K562 (cell line): Measurements from ENCODE around the gene GSS. TPM values are rescaled to one million over a fixed set of nuclear protein-coding genes. Genes with fewer than 3 reads are reported as not detected.

Source experiments
- HDAC3 ChIP-seq: fragments of 450-650 bp; IDR thresholded peaks from 2 replicates; pipeline ENCODE4 v1.6.1; 2018; ENCODE audit warnings: borderline replicate concordance, mild to moderate bottlenecking, moderate library complexity; ENCODE audit not compliant: partially characterized antibody
- MYBL2 ChIP-seq, 2 experiments: fragments of 450-650 bp in 1 of 2; sonication (generic) in 1 of 2; formaldehyde crosslinking in 1 of 2; IDR thresholded peaks; 2 replicates each; pipeline versions ENCODE4 v1.6.1 to v1.8.1; 2017 to 2022; ENCODE audit warnings: borderline replicate concordance in 1 of 2, inconsistent platforms in 1 of 2, low read depth in 1 of 2, mild to moderate bottlenecking in 1 of 2, missing genetic modification reagents in 1 of 2, moderate library complexity in 1 of 2
- NONO ChIP-seq, 2 experiments: fragments of 200-400 bp in 1 of 2; fragments of 450-650 bp in 1 of 2; formaldehyde crosslinking in 1 of 2; IDR thresholded peaks; 2 replicates each; pipeline ENCODE4 v1.6.1; 2017; ENCODE audit warnings: low read depth in 2 of 2, mild to moderate bottlenecking in 2 of 2, moderate library complexity in 2 of 2, low read length in 1 of 2
- RBM22 ChIP-seq: fragments of 200-400 bp; formaldehyde crosslinking; IDR thresholded peaks from 2 replicates; pipeline ENCODE4 v1.6.1; 2018; ENCODE audit warnings: low read length, low read depth; ENCODE audit not compliant: poor library complexity, severe bottlenecking
- SMARCE1 ChIP-seq: fragments of 450-650 bp; IDR thresholded peaks from 2 replicates; pipeline ENCODE4 v1.7.1; 2016; ENCODE audit warnings: mild to moderate bottlenecking
- ZBTB1 ChIP-seq: sonication (generic); formaldehyde crosslinking; IDR thresholded peaks from 2 replicates; pipeline ENCODE4 v1.8.1; 2023; ENCODE audit warnings: missing genetic modification reagents, low read depth, mild to moderate bottlenecking, borderline replicate concordance
- polyA plus RNA-seq, 8 experiments: library from polyadenylated mRNA; depleted of rRNA in 4 of 8; stranded (reverse) in 5 of 8; unstranded in 3 of 8; fragments of >200 nt; fragmentation: Nextera tagmentation in 2 of 8; fragmentation: Illumina TruSeq in 1 of 8; extraction: Ambion mirVana in 2 of 8; extraction: Trizol in 1 of 8; gene quantifications; 2 replicates each; pipeline versions ENCODE4 v1.2.1 to v1.2.3, GENCODE V29; 2011 to 2014; ENCODE audit warnings: inconsistent platforms in 1 of 8, missing spikeins in 1 of 8
- total RNA-seq, 7 experiments: library from RNA; depleted of rRNA in 6 of 7; stranded (reverse); fragments of >200 nt in 6 of 7; fragmentation: Illumina TruSeq in 2 of 7; extraction: Trizol in 2 of 7; gene quantifications; 2 replicates each; pipeline versions ENCODE4 v1.2.1 to v1.2.3, GENCODE V29; 2011 to 2021; ENCODE audit warnings: low replicate concordance in 1 of 7
- TF ChIP-seq, protein P1 (sequence below): fragments of 250-450 bp; sonication (Bioruptor Pico); IDR thresholded peaks from 2 replicates; pipeline ENCODE4 v1.8.0; 2021; ENCODE audit warnings: moderate library complexity, mild to moderate bottlenecking, inconsistent platforms
- TF ChIP-seq, protein P2 (sequence below), 2 experiments: fragments of 250-450 bp in 1 of 2; fragments of 450-650 bp in 1 of 2; sonication (Bioruptor Pico) in 1 of 2; IDR thresholded peaks; 2 replicates each; pipeline versions ENCODE4 v1.6.1 to v1.8.0; 2016 to 2021; ENCODE audit warnings: mild to moderate bottlenecking in 2 of 2, moderate library complexity in 2 of 2, missing compliant biosample characterization in 1 of 2, missing genetic modification characterization in 1 of 2
- TF ChIP-seq, protein P3 (sequence below), 2 experiments: fragments of 450-650 bp; IDR thresholded peaks; 2 replicates each; pipeline ENCODE4 v1.6.1; 2018; ENCODE audit warnings: mild to moderate bottlenecking in 2 of 2, low read depth in 1 of 2; ENCODE audit not compliant: partially characterized antibody in 2 of 2

Gene GSS
- total and polyA plus RNA-seq, 9 of the 15 experiments (the other 6 are each of a cell fraction or from before 2014, with no cell fraction given): 18.4 to 165 (median 89.4) TPM

GRCh38 chr20:34942301-34942700, 13.3 kb downstream of the GSS start (continued):
- TF ChIP-seq, protein P1, sequence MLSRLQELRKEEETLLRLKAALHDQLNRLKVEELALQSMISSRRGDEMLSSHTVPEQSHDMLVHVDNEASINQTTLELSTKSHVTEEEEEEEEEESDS (CRISPR knock-in tag): no peak
- TF ChIP-seq NONO (IDR thresholded peaks at IDR 0.05; ENCODE audit: low read depth in 2 of 2, low read length in 1 of 2) (no peak), MYBL2 (IDR thresholded peaks at IDR 0.05; ENCODE audit: low read depth) (no peak), MYBL2 (CRISPR knock-in tag; IDR thresholded peaks at IDR 0.05; ENCODE audit: borderline replicate concordance) (no peak), ZBTB1 (CRISPR knock-in tag) (no peak), SMARCE1 (no peak), HDAC3 (no peak), RBM22 (no peak)
- TF ChIP-seq, protein P2, sequence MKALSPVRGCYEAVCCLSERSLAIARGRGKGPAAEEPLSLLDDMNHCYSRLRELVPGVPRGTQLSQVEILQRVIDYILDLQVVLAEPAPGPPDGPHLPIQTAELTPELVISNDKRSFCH (CRISPR knock-in tag; IDR thresholded peaks at IDR 0.05): no peak
- TF ChIP-seq, protein P2 (tag; IDR thresholded peaks at IDR 0.05): no peak
- TF ChIP-seq, protein P3, sequence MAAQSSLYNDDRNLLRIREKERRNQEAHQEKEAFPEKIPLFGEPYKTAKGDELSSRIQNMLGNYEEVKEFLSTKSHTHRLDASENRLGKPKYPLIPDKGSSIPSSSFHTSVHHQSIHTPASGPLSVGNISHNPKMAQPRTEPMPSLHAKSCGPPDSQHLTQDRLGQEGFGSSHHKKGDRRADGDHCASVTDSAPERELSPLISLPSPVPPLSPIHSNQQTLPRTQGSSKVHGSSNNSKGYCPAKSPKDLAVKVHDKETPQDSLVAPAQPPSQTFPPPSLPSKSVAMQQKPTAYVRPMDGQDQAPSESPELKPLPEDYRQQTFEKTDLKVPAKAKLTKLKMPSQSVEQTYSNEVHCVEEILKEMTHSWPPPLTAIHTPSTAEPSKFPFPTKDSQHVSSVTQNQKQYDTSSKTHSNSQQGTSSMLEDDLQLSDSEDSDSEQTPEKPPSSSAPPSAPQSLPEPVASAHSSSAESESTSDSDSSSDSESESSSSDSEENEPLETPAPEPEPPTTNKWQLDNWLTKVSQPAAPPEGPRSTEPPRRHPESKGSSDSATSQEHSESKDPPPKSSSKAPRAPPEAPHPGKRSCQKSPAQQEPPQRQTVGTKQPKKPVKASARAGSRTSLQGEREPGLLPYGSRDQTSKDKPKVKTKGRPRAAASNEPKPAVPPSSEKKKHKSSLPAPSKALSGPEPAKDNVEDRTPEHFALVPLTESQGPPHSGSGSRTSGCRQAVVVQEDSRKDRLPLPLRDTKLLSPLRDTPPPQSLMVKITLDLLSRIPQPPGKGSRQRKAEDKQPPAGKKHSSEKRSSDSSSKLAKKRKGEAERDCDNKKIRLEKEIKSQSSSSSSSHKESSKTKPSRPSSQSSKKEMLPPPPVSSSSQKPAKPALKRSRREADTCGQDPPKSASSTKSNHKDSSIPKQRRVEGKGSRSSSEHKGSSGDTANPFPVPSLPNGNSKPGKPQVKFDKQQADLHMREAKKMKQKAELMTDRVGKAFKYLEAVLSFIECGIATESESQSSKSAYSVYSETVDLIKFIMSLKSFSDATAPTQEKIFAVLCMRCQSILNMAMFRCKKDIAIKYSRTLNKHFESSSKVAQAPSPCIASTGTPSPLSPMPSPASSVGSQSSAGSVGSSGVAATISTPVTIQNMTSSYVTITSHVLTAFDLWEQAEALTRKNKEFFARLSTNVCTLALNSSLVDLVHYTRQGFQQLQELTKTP (IDR thresholded peaks at IDR 0.05; ENCODE audit: low read depth in 1 of 2, partially characterized antibody in 2 of 2): no peak
